Measurements from ENCODE around the gene IRF8. TPM values are rescaled to one million over a fixed set of nuclear protein-coding genes. Genes with fewer than 3 reads are reported as not detected.

IRF8 gene
- total and polyA plus RNA-seq, 2 of the 4 experiments (the other 2 are of a cell fraction), result not detected

GRCh38 chr16:85930301-85930700 is 31.3 kb downstream of the IRF8 start:
- BruUV-seq (replicated peaks), result no TSS peak
- ATAC-seq (ENCODE audit: low read depth) (no peak), DNase-seq (no peak)
- ChIA-PET CTCF (no interaction called here), POLR2A (ENCODE audit: unreplicated experiment) (no interaction called here)
- Histone ChIP-seq H2AK5ac (ENCODE audit: low read depth, low read length) (no peak overlapping the region), H3K14ac (replicated peaks; ENCODE audit: low read depth, low read length) (no peak overlapping the region), H4K8ac (ENCODE audit: low read depth in 2 of 2, low read length in 2 of 2) (no peak overlapping the region), H3K27me3 (ENCODE audit: control insufficient read depth, insufficient read depth, low read length) (peaks cover 76% of the 10 kb centered on the region), H3K4me3 (ENCODE audit: insufficient read depth, low read depth, low read length) (no peak overlapping the region), H3K4me1 (ENCODE audit: control insufficient read depth, insufficient read depth, low read length) (peaks cover 1% of the 10 kb centered on the region; the same call in 1 of the 2 replicates), H4K20me1 (ENCODE audit: insufficient read depth, low read length) (no peaks in the 10 kb centered on the region), H3K9ac (ENCODE audit: low read depth, low read length) (no peak overlapping the region), H2BK120ac (ENCODE audit: low read depth, low read length) (no peak overlapping the region), H2BK5ac (ENCODE audit: low read depth, low read length, poor library complexity, severe bottlenecking) (no peak overlapping the region), H2AK9ac (replicated peaks; ENCODE audit: low read depth, low read length, poor library complexity) (no peak overlapping the region), H3K27ac (ENCODE audit: insufficient read depth, low read length) (no peak overlapping the region), H3K9me1 (ENCODE audit: insufficient read depth, low read length) (no peaks in the 10 kb centered on the region), H2BK20ac (ENCODE audit: low read depth, low read length) (no peak overlapping the region), H3K36me3 (ENCODE audit: control insufficient read depth, insufficient read depth, low read length) (no peaks in the 10 kb centered on the region), H3K79me1 (ENCODE audit: low read depth in 1 of 2, low read length in 2 of 2) (no peaks in the 10 kb centered on the region), H3K56ac (ENCODE audit: extremely low read depth, insufficient read depth, low read length) (no peak overlapping the region), H3K23ac (ENCODE audit: low read depth, low read length) (no peak overlapping the region), H4K91ac (ENCODE audit: insufficient read depth, low read depth, low read length) (no peak overlapping the region), H2AFZ (replicated peaks; ENCODE audit: low read length, poor library complexity) (no peak overlapping the region), H3K4ac (ENCODE audit: low read depth, low read length) (no peak overlapping the region), H4K5ac (ENCODE audit: low read depth, low read length) (no peak overlapping the region), H2BK15ac (ENCODE audit: low read depth, low read length) (no peak overlapping the region), H3K9me3 (ENCODE audit: control insufficient read depth, insufficient read depth, low read length) (peaks cover 4% of the 10 kb centered on the region; the same call in 1 of the 2 replicates), H3K4me2 (ENCODE audit: low read depth, low read length) (no peak overlapping the region), H3K18ac (ENCODE audit: low read depth, low read length) (no peak overlapping the region)
- 80% methylated on average over 12 of the region's 15 CpGs; no CpG with 5 or more reads in 1 of the 2 experiments for WGBS, 2 experiments (ENCODE audit: extremely low coverage in 2 of 2, insufficient read length in 1 of 2)
- intact Hi-C loops (cut with micrococcal nuclease) (no loop called here), in situ Hi-C loops (cut with MboI; ENCODE audit: low sequenced_read_pairs) (no loop called here), dilution Hi-C loops (cut with HindIII; ENCODE audit: low sequenced_read_pairs, unreplicated experiment) (no loop called here)
- TF ChIP-seq MXI1 (IDR thresholded peaks at IDR 0.05; ENCODE audit: borderline replicate concordance, low read depth, low read length) (no peak), CHD1 (IDR thresholded peaks at IDR 0.05; ENCODE audit: low read depth, low read length) (no peak)
